Measurements from ENCODE around the gene GRK4. TPM values are rescaled to one million over a fixed set of nuclear protein-coding genes. Genes with fewer than 3 reads are reported as not detected.

Gene GRK4
- total and polyA plus RNA-seq, 10 of the 15 experiments (the other 5 are each of a cell fraction or from before 2014, with no cell fraction given) = 1.1 to 4.0 (median 2.5) TPM

DNA sequence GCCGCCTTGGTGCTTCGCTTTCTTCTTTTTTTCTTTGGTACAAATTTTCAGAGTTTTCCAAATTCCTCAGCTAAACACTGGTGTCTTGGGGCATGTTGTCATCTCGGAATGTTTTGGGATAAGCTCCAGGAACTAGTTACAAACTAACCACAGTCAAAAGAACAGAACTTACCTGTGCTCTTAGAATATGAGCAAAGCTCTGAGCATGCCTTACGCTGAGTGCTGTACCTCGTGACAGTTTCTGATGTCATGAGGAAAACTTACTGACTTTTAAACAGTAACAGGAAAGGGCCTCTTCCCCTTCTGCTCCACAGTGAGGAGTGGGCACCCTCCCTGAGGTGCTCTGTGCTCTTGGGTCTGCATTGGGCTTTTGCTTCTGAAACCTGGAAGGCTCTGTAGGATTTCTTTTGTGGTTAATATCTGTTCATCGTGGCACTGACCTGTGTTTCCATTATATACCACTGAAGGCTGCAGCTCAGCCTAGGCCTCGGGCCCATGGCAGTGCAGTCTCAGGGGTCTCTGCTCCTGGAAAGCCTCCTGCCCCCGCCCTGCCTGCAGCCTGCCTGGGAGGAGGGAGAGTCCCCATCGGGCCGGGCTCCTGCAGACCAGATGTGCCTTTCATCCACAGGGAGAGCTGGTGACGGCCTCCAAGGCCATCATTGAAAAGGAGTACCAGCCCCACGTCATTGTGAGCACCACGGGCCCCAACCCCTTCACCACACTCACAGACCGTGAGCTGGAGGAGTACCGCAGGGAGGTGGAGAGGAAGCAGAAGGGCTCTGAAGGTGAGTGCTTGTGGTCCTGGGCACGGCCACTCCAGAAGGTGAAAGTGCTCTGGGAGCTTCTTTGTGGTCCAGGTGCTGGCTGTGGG is 48.9 kb upstream of the GRK4 start (continued):
- 0 out of 2 replicates have a peak, but pooled peaks have one; percentile 28 for TF ChIP-seq POLR2A (IDR thresholded peaks at IDR 0.05; ENCODE audit: low read depth, low read length)
- no peak for TF ChIP-seq BACH1 (IDR thresholded peaks at IDR 0.05; ENCODE audit: borderline replicate concordance)
- no peak for TF ChIP-seq ZNF217 (IDR thresholded peaks at IDR 0.05)
- TF ChIP-seq STAT3 (IDR thresholded peaks at IDR 0.05; ENCODE audit: low read depth, low read length) = no peak
- TF ChIP-seq BMI1 (IDR thresholded peaks at IDR 0.05; ENCODE audit: borderline replicate concordance) = no peak
- TF ChIP-seq CREB1 (IDR thresholded peaks at IDR 0.05; ENCODE audit: low read depth) = peak; percentile 64

DNA sequence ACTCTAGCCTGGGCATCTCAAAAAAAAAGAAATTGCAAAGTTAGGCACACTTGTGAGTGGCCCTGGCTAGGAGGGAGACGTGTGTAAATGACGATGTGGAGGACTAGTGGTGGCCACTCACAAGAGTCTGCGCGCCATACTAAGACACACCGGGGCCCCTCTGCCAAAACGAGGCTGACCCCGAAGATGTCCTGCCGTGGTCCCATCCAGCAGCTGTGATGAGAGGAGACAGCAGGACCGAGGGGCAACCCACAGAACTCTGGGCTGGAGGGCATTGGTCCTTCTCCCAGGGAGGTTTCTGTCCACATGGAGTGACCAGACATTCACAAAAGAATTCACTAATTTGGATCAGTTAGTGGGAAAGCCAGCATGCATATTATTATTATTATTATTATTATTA is 47.6 kb upstream of the GRK4 start:
- in situ Hi-C loops (cut with MboI) = no loop called here
- H2AFZ ChIP-seq (ENCODE audit: control insufficient read depth, low read depth, low read length) = no peak overlapping the region
- ChIA-PET CTCF (no interaction called here), POLR2A (no interaction called here), RAD21 (ENCODE audit: unreplicated experiment) (no interaction called here), SMC1A (ENCODE audit: uncharacterized antibody, unreplicated experiment) (no interaction called here)
- no peaks in the 10 kb centered on the region for H4K20me1 ChIP-seq (ENCODE audit: control insufficient read depth, insufficient read depth)
- no peak overlapping the region for H3K4me3 ChIP-seq
- BruUV-seq (replicated peaks) = no TSS peak
- peaks cover 7% of the 10 kb centered on the region for H3K4me1 ChIP-seq (ENCODE audit: control insufficient read depth, insufficient read depth, low read length)
- WGBS (ENCODE audit: insufficient coverage, insufficient replicate concordance, low lambda C conversion rate, missing lambda C conversion rate) = 95% methylated on average over 9 of the region's 9 CpGs
- DNase-seq (ENCODE audit: low read depth, low spot score) = no peak
- H3K4me2 ChIP-seq (ENCODE audit: control insufficient read depth, insufficient read depth) = no peak overlapping the region
- H3K79me2 ChIP-seq (ENCODE audit: control insufficient read depth, insufficient read depth, low read length) = peaks cover 2% of the 10 kb centered on the region; the same call in 1 of the 2 replicates
- intact Hi-C loops (cut with micrococcal nuclease; ENCODE audit: unreplicated experiment) = no loop called here
- no peak overlapping the region for H3K27ac ChIP-seq (ENCODE audit: control insufficient read depth, insufficient read depth)
- no peaks in the 10 kb centered on the region for H3K27me3 ChIP-seq (replicated peaks in 1 of 2; ENCODE audit: control insufficient read depth in 2 of 2, insufficient read depth in 2 of 2, low read length in 1 of 2)
- no peaks in the 10 kb centered on the region; the same call in 2 of the 3 replicates for H3K9me3 ChIP-seq (replicated peaks; ENCODE audit: control insufficient read depth, insufficient read depth, low read length)
- ATAC-seq = no peak
- H3K9ac ChIP-seq (ENCODE audit: control insufficient read depth, insufficient read depth, low read length) = no peak overlapping the region
- FAIRE-seq = no peak
- H3K36me3 ChIP-seq (ENCODE audit: control insufficient read depth in 2 of 2, insufficient read depth in 2 of 2, low read length in 1 of 2) = peaks cover 1 to 3% of the 10 kb centered on the region in 2 experiments; a peak in 3 of 4 replicates
- TF ChIP-seq SMC3 (IDR thresholded peaks at IDR 0.05; ENCODE audit: borderline replicate concordance, low read length) (no peak), NR2F1 (conservative IDR thresholded peaks at IDR 0.05) (no peak), CHD4 (IDR thresholded peaks at IDR 0.05) (no peak), SREBF2 (IDR thresholded peaks at IDR 0.05; ENCODE audit: low read length) (no peak), MEF2A (IDR thresholded peaks at IDR 0.05; ENCODE audit: insufficient read depth, low read depth, low read length) (no peak), HCFC1 (IDR thresholded peaks at IDR 0.05; ENCODE audit: low read length) (no peak), RELA (IDR thresholded peaks at IDR 0.05; ENCODE audit: borderline replicate concordance, partially characterized antibody) (no peak), MTA2 (IDR thresholded peaks at IDR 0.05; ENCODE audit: low read depth) (no peak), ZNF217 (IDR thresholded peaks at IDR 0.05) (no peak), SRF (IDR thresholded peaks at IDR 0.05; ENCODE audit: low read depth in 2 of 2, low read length in 2 of 2) (no peak)
- TF ChIP-seq, protein P1, sequence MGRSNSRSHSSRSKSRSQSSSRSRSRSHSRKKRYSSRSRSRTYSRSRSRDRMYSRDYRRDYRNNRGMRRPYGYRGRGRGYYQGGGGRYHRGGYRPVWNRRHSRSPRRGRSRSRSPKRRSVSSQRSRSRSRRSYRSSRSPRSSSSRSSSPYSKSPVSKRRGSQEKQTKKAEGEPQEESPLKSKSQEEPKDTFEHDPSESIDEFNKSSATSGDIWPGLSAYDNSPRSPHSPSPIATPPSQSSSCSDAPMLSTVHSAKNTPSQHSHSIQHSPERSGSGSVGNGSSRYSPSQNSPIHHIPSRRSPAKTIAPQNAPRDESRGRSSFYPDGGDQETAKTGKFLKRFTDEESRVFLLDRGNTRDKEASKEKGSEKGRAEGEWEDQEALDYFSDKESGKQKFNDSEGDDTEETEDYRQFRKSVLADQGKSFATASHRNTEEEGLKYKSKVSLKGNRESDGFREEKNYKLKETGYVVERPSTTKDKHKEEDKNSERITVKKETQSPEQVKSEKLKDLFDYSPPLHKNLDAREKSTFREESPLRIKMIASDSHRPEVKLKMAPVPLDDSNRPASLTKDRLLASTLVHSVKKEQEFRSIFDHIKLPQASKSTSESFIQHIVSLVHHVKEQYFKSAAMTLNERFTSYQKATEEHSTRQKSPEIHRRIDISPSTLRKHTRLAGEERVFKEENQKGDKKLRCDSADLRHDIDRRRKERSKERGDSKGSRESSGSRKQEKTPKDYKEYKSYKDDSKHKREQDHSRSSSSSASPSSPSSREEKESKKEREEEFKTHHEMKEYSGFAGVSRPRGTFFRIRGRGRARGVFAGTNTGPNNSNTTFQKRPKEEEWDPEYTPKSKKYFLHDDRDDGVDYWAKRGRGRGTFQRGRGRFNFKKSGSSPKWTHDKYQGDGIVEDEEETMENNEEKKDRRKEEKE (IDR thresholded peaks at IDR 0.05) = no peak
- TF ChIP-seq, protein P2, sequence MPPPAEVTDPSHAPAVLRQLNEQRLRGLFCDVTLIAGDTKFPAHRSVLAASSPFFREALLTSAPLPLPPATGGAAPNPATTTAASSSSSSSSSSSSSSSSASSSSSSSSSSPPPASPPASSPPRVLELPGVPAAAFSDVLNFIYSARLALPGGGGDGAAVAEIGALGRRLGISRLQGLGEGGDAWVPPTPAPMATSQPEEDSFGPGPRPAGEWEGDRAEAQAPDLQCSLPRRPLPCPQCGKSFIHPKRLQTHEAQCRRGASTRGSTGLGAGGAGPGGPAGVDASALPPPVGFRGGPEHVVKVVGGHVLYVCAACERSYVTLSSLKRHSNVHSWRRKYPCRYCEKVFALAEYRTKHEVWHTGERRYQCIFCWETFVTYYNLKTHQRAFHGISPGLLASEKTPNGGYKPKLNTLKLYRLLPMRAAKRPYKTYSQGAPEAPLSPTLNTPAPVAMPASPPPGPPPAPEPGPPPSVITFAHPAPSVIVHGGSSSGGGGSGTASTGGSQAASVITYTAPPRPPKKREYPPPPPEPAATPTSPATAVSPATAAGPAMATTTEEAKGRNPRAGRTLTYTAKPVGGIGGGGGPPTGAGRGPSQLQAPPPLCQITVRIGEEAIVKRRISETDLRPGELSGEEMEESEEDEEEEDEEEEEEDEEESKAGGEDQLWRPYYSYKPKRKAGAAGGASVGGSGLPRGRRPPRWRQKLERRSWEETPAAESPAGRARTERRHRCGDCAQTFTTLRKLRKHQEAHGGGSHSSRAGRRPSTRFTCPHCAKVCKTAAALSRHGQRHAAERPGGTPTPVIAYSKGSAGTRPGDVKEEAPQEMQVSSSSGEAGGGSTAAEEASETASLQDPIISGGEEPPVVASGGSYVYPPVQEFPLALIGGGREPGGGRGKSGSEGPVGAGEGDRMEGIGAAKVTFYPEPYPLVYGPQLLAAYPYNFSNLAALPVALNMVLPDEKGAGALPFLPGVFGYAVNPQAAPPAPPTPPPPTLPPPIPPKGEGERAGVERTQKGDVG (CRISPR knock-in tag; IDR thresholded peaks at IDR 0.05) = no peak
- TF ChIP-seq, protein P3, sequence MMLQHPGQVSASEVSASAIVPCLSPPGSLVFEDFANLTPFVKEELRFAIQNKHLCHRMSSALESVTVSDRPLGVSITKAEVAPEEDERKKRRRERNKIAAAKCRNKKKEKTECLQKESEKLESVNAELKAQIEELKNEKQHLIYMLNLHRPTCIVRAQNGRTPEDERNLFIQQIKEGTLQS (IDR thresholded peaks at IDR 0.05; ENCODE audit: borderline replicate concordance, extremely low read depth, low read depth, low read length) = no peak
